Mesenchymal stem cell (in vitro differentiated cells and primary cell): ENCODE measurements around the gene SCFD2.

ENCODE experiments used
- DNase-seq: peaks from one replicate; pipeline ENCODE4 v3.0.0-alpha.2; 2013
- H2AFZ ChIP-seq: one replicate; pipeline ENCODE4 v1.6.1; 2013; ENCODE audit warnings: low read depth, mild to moderate bottlenecking, control low read depth, inconsistent platforms, low read length, moderate library complexity
- H2AK5ac ChIP-seq: 2 replicates; pipeline ENCODE4 v1.6.1; 2013; ENCODE audit warnings: low read length, moderate library complexity, mild to moderate bottlenecking, inconsistent platforms; ENCODE audit not compliant: severe bottlenecking
- H2BK120ac ChIP-seq: one replicate; pipeline ENCODE4 v1.6.1; 2013; ENCODE audit warnings: low read depth, mild to moderate bottlenecking, inconsistent platforms, low read length, moderate library complexity
- H2BK12ac ChIP-seq, 2 experiments: one replicate each; pipeline ENCODE4 v1.6.1; 2013; ENCODE audit warnings: inconsistent platforms in 2 of 2, low read length in 2 of 2, mild to moderate bottlenecking in 2 of 2, moderate library complexity in 2 of 2, control low read depth in 1 of 2
- H2BK15ac ChIP-seq: one replicate; pipeline ENCODE4 v1.6.1; 2013; ENCODE audit warnings: mild to moderate bottlenecking, low read depth, inconsistent platforms; ENCODE audit not compliant: poor library complexity, severe bottlenecking
- H2BK5ac ChIP-seq: 2 replicates; pipeline ENCODE4 v1.6.1; 2013; ENCODE audit warnings: low read depth, mild to moderate bottlenecking, low read length, control low read depth, inconsistent platforms; ENCODE audit not compliant: poor library complexity, severe bottlenecking
- H3K14ac ChIP-seq, 2 experiments: one replicate each; pipeline ENCODE4 v1.6.1; 2013; ENCODE audit warnings: inconsistent platforms in 2 of 2, low read length in 2 of 2, control low read depth in 1 of 2, mild to moderate bottlenecking in 1 of 2, moderate library complexity in 1 of 2
- H3K18ac ChIP-seq, 2 experiments: one replicate each; pipeline ENCODE4 v1.6.1; 2013; ENCODE audit warnings: inconsistent platforms in 2 of 2, low read length in 2 of 2, control low read depth in 1 of 2, low read depth in 1 of 2, mild to moderate bottlenecking in 1 of 2
- H3K23ac ChIP-seq, 2 experiments: one replicate each; pipeline ENCODE4 v1.6.1; 2013; ENCODE audit warnings: inconsistent platforms in 2 of 2, low read length in 2 of 2, mild to moderate bottlenecking in 2 of 2, moderate library complexity in 2 of 2, control low read depth in 1 of 2
- H3K27ac ChIP-seq: 2 replicates; pipeline ENCODE4 v1.5.1; 2013; ENCODE audit warnings: mild to moderate bottlenecking, moderate library complexity, low read length, control low read depth, inconsistent platforms; ENCODE audit not compliant: poor library complexity, severe bottlenecking
- H3K27me3 ChIP-seq, 2 experiments: 2 replicates each; pipeline versions ENCODE4 v1.6.1 to v1.7.0; 2013; ENCODE audit warnings: low read length in 2 of 2, mild to moderate bottlenecking in 2 of 2, moderate library complexity in 2 of 2, control low read depth in 1 of 2, inconsistent platforms in 1 of 2; ENCODE audit not compliant: control insufficient read depth in 1 of 2, insufficient read depth in 1 of 2
- H3K36me3 ChIP-seq, 2 experiments: 2 replicates each; pipeline versions ENCODE4 v1.6.1 to v1.7.0; 2013; ENCODE audit warnings: low read length in 2 of 2, control low read depth in 1 of 2, inconsistent platforms in 1 of 2, low read depth in 1 of 2, mild to moderate bottlenecking in 1 of 2; ENCODE audit not compliant: insufficient read depth in 2 of 2, control insufficient read depth in 1 of 2
- H3K4ac ChIP-seq, 2 experiments: one replicate each; pipeline ENCODE4 v1.6.1; 2013; ENCODE audit warnings: inconsistent platforms in 2 of 2, low read length in 2 of 2, mild to moderate bottlenecking in 2 of 2, moderate library complexity in 2 of 2, control low read depth in 1 of 2, low read depth in 1 of 2
- H3K4me1 ChIP-seq: 2 replicates; pipeline ENCODE4 v1.6.1; 2013; ENCODE audit warnings: low read depth, low read length, control low read depth; ENCODE audit not compliant: control insufficient read depth, insufficient read depth
- H3K4me2 ChIP-seq: 2 replicates; pipeline ENCODE4 v1.6.1; 2013; ENCODE audit warnings: low read length, mild to moderate bottlenecking, inconsistent platforms; ENCODE audit not compliant: poor library complexity, severe bottlenecking
- H3K4me3 ChIP-seq, 2 experiments: 2 replicates each; pipeline versions ENCODE4 v1.5.1 to v1.7.0; 2013; ENCODE audit warnings: low read length in 2 of 2, mild to moderate bottlenecking in 2 of 2, control low read depth in 1 of 2, low read depth in 1 of 2; ENCODE audit not compliant: insufficient read depth in 1 of 2
- H3K79me1 ChIP-seq: replicated peaks from 2 replicates; pipeline ENCODE4 v1.6.1; 2013; ENCODE audit warnings: mild to moderate bottlenecking, control low read depth, low read length, inconsistent platforms; ENCODE audit not compliant: poor library complexity, severe bottlenecking
- H3K9ac ChIP-seq: 2 replicates; pipeline ENCODE4 v1.7.0; 2013; ENCODE audit warnings: mild to moderate bottlenecking, low read length, moderate library complexity
- H3K9me3 ChIP-seq: 2 replicates; pipeline ENCODE4 v1.7.0; 2013; ENCODE audit warnings: mild to moderate bottlenecking, low read length; ENCODE audit not compliant: control insufficient read depth
- H4K8ac ChIP-seq: one replicate; pipeline ENCODE4 v1.6.1; 2013; ENCODE audit warnings: inconsistent platforms, mild to moderate bottlenecking, low read length, moderate library complexity
- H4K91ac ChIP-seq: one replicate; pipeline ENCODE4 v1.6.1; 2013; ENCODE audit warnings: mild to moderate bottlenecking, low read length, inconsistent platforms
- WGBS: methylation state at CpG from one replicate; pipeline ENCODE4 v1.1.7; 2013; ENCODE audit warnings: mixed read lengths; 5-methylcytosine and 5-hydroxymethylcytosine counted together

Gene SCFD2

DNA sequence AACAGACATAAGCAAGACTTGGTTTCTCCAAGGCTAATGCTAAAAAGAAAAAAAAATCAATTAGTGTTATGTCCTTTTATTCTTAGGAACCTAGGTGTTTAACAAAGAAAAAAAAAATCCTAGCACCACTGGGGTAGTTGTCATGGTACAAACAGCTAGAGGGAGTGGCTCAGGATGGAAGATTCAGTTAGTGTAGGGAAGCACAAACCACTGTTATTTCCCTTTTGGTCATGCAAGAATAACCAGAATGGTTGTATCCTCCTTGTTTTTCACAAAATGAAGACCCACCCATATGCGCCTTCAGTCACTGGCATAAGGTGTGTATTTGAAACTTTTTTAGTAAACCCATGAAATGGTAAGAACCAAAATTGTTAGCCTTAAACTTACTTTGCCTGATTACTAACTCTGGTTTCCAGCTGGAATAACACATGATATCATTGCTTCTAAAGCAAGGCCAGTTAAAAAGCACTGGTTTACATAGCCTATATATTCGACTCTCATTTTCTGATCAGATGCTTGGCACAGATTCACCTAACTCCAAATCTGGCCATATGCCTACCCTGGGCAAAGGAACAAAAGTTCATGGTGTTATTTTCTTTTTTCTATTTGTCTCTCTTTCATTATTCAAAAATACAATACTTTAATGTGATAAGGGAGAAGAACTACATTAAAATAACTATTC lies 132.6 kb downstream of the SCFD2 start:
- no peak overlapping the region for H2BK120ac ChIP-seq
- H3K4me1 ChIP-seq = no peaks in the 10 kb centered on the region
- no peak for DNase-seq
- no peak overlapping the region for H2BK12ac ChIP-seq
- no peak overlapping the region for H2AFZ ChIP-seq
- H2BK5ac ChIP-seq = no peak overlapping the region
- no peak overlapping the region for H4K91ac ChIP-seq
- no peak overlapping the region for H2BK15ac ChIP-seq
- H3K4ac ChIP-seq = no peak overlapping the region
- H3K4me3 ChIP-seq = no peak overlapping the region
- no peak overlapping the region for H3K18ac ChIP-seq
- H4K8ac ChIP-seq = no peak overlapping the region
- no peak overlapping the region for H3K14ac ChIP-seq
- H3K79me1 ChIP-seq = no peaks in the 10 kb centered on the region
- H3K27me3 ChIP-seq = no peaks in the 10 kb centered on the region
- 100% methylated on average over 1 of the region's 2 CpGs for WGBS
- H3K9ac ChIP-seq = no peak overlapping the region
- no peak overlapping the region for H2AK5ac ChIP-seq
- no peak overlapping the region for H3K27ac ChIP-seq
- no peak overlapping the region for H3K4me2 ChIP-seq
- no peaks in the 10 kb centered on the region for H3K36me3 ChIP-seq
- no peaks in the 10 kb centered on the region for H3K9me3 ChIP-seq
- H3K23ac ChIP-seq = no peak overlapping the region

DNA sequence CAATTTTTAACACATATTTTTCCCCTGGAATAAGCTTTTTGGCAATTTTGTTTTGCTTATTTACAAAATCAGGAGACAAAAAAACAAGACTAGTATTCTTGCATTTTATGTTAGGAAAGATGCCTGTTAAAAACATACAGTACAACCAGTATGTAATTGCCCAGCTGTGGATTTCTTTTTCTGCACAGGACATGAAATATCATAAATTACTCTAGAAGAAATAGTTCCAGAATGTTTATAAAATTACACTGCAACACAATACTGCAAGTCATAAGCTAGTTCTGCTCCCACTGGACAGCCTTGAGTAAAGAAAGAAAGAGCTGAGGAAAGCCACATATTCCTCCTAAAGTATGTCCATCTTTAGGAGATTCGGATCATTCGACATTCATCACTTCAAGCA lies 133.5 kb downstream of the SCFD2 start:
- Histone ChIP-seq H3K36me3 (no peaks in the 10 kb centered on the region), H3K14ac (no peak overlapping the region), H2AK5ac (no peak overlapping the region), H3K27me3 (no peaks in the 10 kb centered on the region), H3K23ac (no peak overlapping the region), H3K18ac (no peak overlapping the region), H3K4me2 (no peak overlapping the region), H2BK5ac (no peak overlapping the region), H2BK12ac (no peak overlapping the region), H3K4me1 (no peaks in the 10 kb centered on the region), H3K27ac (no peak overlapping the region), H2BK120ac (no peak overlapping the region), H3K9me3 (no peaks in the 10 kb centered on the region), H3K9ac (no peak overlapping the region), H3K79me1 (no peaks in the 10 kb centered on the region), H2BK15ac (no peak overlapping the region), H4K91ac (no peak overlapping the region), H2AFZ (no peak overlapping the region), H3K4me3 (no peak overlapping the region), H4K8ac (no peak overlapping the region), H3K4ac (no peak overlapping the region)
- WGBS = no CpG with 5 or more reads among the region's 2 CpGs
- no peak for DNase-seq

DNA sequence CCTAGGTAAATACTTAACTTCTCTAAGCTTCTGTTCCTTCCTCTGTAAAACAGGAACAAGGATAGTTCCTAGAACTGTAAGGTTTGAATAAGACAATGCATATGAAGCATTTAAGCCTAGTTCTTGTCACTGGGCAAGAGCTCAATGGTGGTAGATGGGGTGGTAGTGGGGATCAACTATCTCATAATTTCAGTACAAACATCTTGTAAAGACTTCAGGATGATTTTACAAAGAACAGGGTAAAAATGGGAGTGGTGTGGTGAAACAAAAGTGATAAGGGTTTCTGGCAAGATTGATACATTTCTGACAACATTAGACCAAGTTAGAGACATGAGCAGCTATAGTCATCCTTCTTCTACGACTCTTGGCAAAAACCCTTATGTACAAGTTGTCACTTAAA lies 137.8 kb downstream of the SCFD2 start:
- Histone ChIP-seq H2AFZ (no peak overlapping the region), H3K18ac (no peak overlapping the region), H2BK15ac (no peak overlapping the region), H4K8ac (no peak overlapping the region), H3K4me1 (no peaks in the 10 kb centered on the region), H3K9me3 (no peaks in the 10 kb centered on the region), H3K4me3 (no peak overlapping the region), H3K23ac (no peak overlapping the region), H3K9ac (no peak overlapping the region), H2BK120ac (no peak overlapping the region), H2BK12ac (no peak overlapping the region), H3K79me1 (peaks cover 2% of the 10 kb centered on the region), H2BK5ac (no peak overlapping the region), H3K27me3 (no peaks in the 10 kb centered on the region), H3K4me2 (no peak overlapping the region), H3K14ac (no peak overlapping the region), H4K91ac (no peak overlapping the region), H3K36me3 (no peaks in the 10 kb centered on the region), H2AK5ac (no peak overlapping the region), H3K27ac (no peak overlapping the region), H3K4ac (no peak overlapping the region)
- DNase-seq = no peak
- 83% methylated on average over 1 of the region's 1 CpG for WGBS

GRCh38 chr4:53227451-53227850 lies 138.4 kb downstream of the SCFD2 start:
- no peak overlapping the region for H3K4ac ChIP-seq
- WGBS = no CpG with 5 or more reads among the region's 3 CpGs

More at GRCh38 chr4:53227451-53227850, 138.4 kb downstream of the SCFD2 start:
- H3K4me3 ChIP-seq = no peak overlapping the region
- no peak overlapping the region for H4K8ac ChIP-seq
- H3K36me3 ChIP-seq = no peaks in the 10 kb centered on the region
- no peak overlapping the region for H2BK12ac ChIP-seq
- H2BK120ac ChIP-seq = no peak overlapping the region
- no peak overlapping the region for H3K27ac ChIP-seq
- no peaks in the 10 kb centered on the region for H3K9me3 ChIP-seq
- H2BK15ac ChIP-seq = no peak overlapping the region
- H3K14ac ChIP-seq = no peak overlapping the region
- no peaks in the 10 kb centered on the region for H3K27me3 ChIP-seq
- H2BK5ac ChIP-seq = no peak overlapping the region
- H4K91ac ChIP-seq = no peak overlapping the region
- no peak overlapping the region for H3K4me2 ChIP-seq
- no peak overlapping the region for H3K18ac ChIP-seq
- no peak overlapping the region for H3K23ac ChIP-seq
- no peak overlapping the region for H3K9ac ChIP-seq
- no peaks in the 10 kb centered on the region for H3K4me1 ChIP-seq
- H2AK5ac ChIP-seq = no peak overlapping the region
- no peak for DNase-seq
- H3K79me1 ChIP-seq = peaks cover 2% of the 10 kb centered on the region
- no peak overlapping the region for H2AFZ ChIP-seq
